ENCODE measurements around the gene SMAD6. TPM values are rescaled to one million over a fixed set of nuclear protein-coding genes. Genes with fewer than 3 reads are reported as not detected.

Gene SMAD6
- total RNA-seq, 3 donors from 2014 or later (not counting 1 experiment from before 2014, with no cell fraction given): 0.07 to 0.38 (median 0.09) TPM

DNA sequence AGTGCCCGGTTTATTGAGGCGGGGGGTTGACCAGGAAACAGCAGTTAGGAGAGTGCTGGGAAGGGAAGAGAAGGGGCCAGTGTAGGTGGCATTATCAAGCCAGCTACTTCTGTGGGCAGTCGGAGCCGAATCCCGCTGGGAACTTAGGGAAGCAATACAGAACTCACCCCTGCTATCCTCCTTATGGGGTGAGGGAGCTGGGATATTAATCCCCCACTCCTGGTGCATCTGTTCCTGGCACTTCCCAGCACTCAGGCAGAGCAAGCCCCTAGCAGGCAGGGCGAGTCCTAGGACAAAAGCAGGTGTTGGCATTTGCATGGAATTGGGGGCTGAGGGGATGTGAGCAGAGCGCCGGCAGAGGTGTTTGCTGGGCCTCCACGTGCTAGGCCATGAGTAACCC is 48.6 kb downstream of the SMAD6 start:
- WGBS (ENCODE audit: insufficient coverage): 97% methylated on average over 4 of the region's 9 CpGs
- peaks cover 0 to 3% of the 10 kb centered on the region in 2 donors for H3K27me3 Mint-ChIP-seq (ENCODE audit: low read depth in 2 of 2)
- no peak for ATAC-seq

DNA sequence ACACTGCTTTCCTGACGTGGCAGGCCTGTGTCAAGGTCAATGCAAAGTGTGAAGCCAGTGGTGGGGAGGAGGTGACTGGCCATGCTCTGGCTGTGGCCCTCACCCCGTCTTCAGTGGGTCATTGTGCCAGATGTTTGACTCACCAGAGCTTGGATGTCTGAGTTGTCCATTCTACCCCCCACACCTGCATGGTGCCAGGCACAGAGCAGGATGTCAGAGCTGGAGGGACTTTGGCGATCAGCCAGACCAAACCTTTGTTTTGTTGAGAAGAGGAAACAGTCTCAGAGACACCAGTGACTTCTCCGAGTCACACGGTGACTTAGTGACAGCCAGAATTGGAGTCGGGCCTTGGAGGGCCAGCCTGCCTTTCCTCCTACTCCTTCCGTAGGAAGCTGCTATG is 49.5 kb downstream of the SMAD6 start:
- TF ChIP-seq, protein P1, sequence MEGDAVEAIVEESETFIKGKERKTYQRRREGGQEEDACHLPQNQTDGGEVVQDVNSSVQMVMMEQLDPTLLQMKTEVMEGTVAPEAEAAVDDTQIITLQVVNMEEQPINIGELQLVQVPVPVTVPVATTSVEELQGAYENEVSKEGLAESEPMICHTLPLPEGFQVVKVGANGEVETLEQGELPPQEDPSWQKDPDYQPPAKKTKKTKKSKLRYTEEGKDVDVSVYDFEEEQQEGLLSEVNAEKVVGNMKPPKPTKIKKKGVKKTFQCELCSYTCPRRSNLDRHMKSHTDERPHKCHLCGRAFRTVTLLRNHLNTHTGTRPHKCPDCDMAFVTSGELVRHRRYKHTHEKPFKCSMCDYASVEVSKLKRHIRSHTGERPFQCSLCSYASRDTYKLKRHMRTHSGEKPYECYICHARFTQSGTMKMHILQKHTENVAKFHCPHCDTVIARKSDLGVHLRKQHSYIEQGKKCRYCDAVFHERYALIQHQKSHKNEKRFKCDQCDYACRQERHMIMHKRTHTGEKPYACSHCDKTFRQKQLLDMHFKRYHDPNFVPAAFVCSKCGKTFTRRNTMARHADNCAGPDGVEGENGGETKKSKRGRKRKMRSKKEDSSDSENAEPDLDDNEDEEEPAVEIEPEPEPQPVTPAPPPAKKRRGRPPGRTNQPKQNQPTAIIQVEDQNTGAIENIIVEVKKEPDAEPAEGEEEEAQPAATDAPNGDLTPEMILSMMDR (IDR thresholded peaks at IDR 0.05): no peak
- WGBS (ENCODE audit: insufficient coverage): 29% methylated on average over 5 of the region's 7 CpGs
- H3K4me1 ChIP-seq (ENCODE audit: control insufficient read depth, insufficient read depth, low read length): no peaks in the 10 kb centered on the region
- intact Hi-C loops (cut with micrococcal nuclease): no loop called here
- ATAC-seq (no peak), DNase-seq (peak in 1 of 2 donors; percentile 43)
- no peak overlapping the region for H3K27ac ChIP-seq (ENCODE audit: low read length)
- H3K27me3 ChIP-seq (ENCODE audit: control insufficient read depth, insufficient read depth, low read length): no peaks in the 10 kb centered on the region
- H3K36me3 ChIP-seq (ENCODE audit: control insufficient read depth, insufficient read depth, low read length): no peaks in the 10 kb centered on the region
- Mint-ChIP-seq H3K4me1 (no peaks in the 10 kb centered on the region), H3K27ac (no peak overlapping the region), H3K27me3 (ENCODE audit: low read depth in 2 of 2) (peaks cover 0 to 3% of the 10 kb centered on the region in 2 donors), H3K9me3 (peaks cover 0 to 4% of the 10 kb centered on the region in 2 donors), H3K4me3 (no peak overlapping the region), H3K36me3 (no peaks in the 10 kb centered on the region)
- peaks cover 12% of the 10 kb centered on the region for H3K9me3 ChIP-seq (ENCODE audit: control insufficient read depth, insufficient read depth, low read length)
- H3K4me3 ChIP-seq (ENCODE audit: low read length): no peak overlapping the region

More for the DNA sequence above, 48.6 kb downstream of the SMAD6 start:
- Histone ChIP-seq H3K4me3 (ENCODE audit: low read length) (no peak overlapping the region), H3K27me3 (ENCODE audit: control insufficient read depth, insufficient read depth, low read length) (no peaks in the 10 kb centered on the region), H3K4me1 (ENCODE audit: control insufficient read depth, insufficient read depth, low read length) (no peaks in the 10 kb centered on the region), H3K36me3 (ENCODE audit: control insufficient read depth, insufficient read depth, low read length) (no peaks in the 10 kb centered on the region), H3K9me3 (ENCODE audit: control insufficient read depth, insufficient read depth, low read length) (peaks cover 10% of the 10 kb centered on the region), H3K27ac (ENCODE audit: low read length) (no peak overlapping the region)
- H3K4me1 Mint-ChIP-seq: no peaks in the 10 kb centered on the region
- TF ChIP-seq, protein P1 (IDR thresholded peaks at IDR 0.05): no peak
- H3K9me3 Mint-ChIP-seq: peaks cover 0 to 4% of the 10 kb centered on the region in 2 donors
- H3K36me3 Mint-ChIP-seq: no peaks in the 10 kb centered on the region
- intact Hi-C loops (cut with micrococcal nuclease): no loop called here
- no peak overlapping the region for H3K27ac Mint-ChIP-seq
- no peak for DNase-seq
- no peak overlapping the region for H3K4me3 Mint-ChIP-seq

DNA sequence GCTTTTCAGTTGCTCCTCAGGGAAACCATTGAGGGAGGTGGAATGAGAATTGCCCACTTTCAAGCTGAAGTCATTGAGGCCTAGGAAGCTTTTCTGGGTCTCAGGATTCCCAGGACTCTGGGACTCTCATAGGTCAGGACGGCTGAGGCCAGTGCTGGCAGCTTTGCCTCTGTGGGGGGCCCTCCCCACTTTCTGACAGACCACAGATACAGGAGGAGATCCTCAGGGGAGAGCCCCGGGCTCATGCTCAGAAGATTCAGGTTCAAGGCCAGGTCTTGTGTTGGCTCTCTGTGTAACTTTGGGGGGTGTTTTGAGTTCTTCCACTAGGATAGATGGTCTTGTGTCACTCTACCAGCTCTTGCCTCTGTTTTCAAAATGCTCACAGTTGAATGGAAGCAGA is 50.0 kb downstream of the SMAD6 start:
- H3K27me3 Mint-ChIP-seq (ENCODE audit: low read depth in 2 of 2): peaks cover 0 to 3% of the 10 kb centered on the region in 2 donors

More for the DNA sequence above, 50.0 kb downstream of the SMAD6 start:
- Mint-ChIP-seq H3K27ac (no peak overlapping the region), H3K4me1 (no peaks in the 10 kb centered on the region), H3K36me3 (no peaks in the 10 kb centered on the region), H3K4me3 (no peak overlapping the region), H3K9me3 (peaks cover 0 to 4% of the 10 kb centered on the region in 2 donors)
- H3K27ac ChIP-seq (ENCODE audit: low read length): no peak overlapping the region
- intact Hi-C loops (cut with micrococcal nuclease): no loop called here
- ATAC-seq: no peak
- 45% methylated on average over 2 of the region's 2 CpGs for WGBS (ENCODE audit: insufficient coverage)
- H3K27me3 ChIP-seq (ENCODE audit: control insufficient read depth, insufficient read depth, low read length): no peaks in the 10 kb centered on the region
- H3K9me3 ChIP-seq (ENCODE audit: control insufficient read depth, insufficient read depth, low read length): peaks cover 12% of the 10 kb centered on the region
- TF ChIP-seq, protein P1 (IDR thresholded peaks at IDR 0.05): no peak
- no peak overlapping the region for H3K4me3 ChIP-seq (ENCODE audit: low read length)
- no peaks in the 10 kb centered on the region for H3K4me1 ChIP-seq (ENCODE audit: control insufficient read depth, insufficient read depth, low read length)
- no peaks in the 10 kb centered on the region for H3K36me3 ChIP-seq (ENCODE audit: control insufficient read depth, insufficient read depth, low read length)
- DNase-seq: no peak

Measured in natural killer cell (primary cell).